Skin of body (tissue), 2 donors: ENCODE results near the gene SLC47A2. TPM values are rescaled to one million over a fixed set of nuclear protein-coding genes. Genes with fewer than 3 reads are reported as not detected.

Experiments
- DNase-seq: peaks from one replicate; lab custom pipeline; 2025; lab: John Stamatoyannopoulos, UW
- total RNA-seq: library from RNA; depleted of rRNA; stranded (reverse); fragments of >200 nt; gene quantifications from one replicate; pipeline ENCODE4 v1.2.3, GENCODE V29; 2014

SLC47A2 gene
- total RNA-seq, 1 donor from 2014 or later, result 0.39 TPM

- peak; percentile 58 for DNase-seq
Observed at GRCh38 chr17:19728084-19728495, 11.7 kb upstream of the SLC47A2 start.

- peak; percentile 94 for DNase-seq
Observed at GRCh38 chr17:19727501-19728078, 11.2 kb upstream of the SLC47A2 start.

DNA sequence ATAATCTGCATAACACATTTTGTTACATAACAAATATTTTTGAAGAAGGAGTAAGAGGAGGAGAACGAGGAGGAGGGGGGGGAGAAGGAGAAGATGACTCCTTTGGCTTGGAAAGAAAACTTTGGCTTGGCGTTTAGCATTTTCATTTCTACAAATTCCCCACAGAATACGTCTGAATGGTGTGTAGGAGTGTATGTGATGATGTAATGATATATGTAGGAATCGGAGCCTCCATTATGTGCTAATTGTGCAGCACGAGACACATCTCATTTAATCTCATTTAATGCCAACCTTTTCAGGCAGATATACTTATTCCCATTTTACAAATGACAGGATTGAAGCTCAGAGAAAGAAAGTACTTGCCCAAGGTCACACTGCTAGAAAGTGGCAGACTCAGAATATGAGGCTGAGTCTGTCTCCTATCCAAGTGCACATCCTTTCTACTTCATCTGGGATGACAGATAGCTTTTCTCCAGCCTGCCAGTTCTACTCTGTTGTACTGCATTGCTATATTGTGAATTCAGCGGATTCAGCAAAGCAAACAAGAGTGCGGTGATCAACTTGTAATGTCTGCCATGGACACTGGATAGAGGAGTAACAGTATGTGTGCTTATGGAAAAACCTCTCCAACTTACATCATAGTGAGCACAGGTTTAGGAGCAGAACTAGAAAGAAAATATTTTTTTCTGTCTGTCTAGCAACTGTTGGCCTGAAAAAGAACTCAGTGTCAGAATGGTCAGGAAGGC lies 10.4 kb upstream of the SLC47A2 start:
- DNase-seq, result peak; percentile 25

DNA sequence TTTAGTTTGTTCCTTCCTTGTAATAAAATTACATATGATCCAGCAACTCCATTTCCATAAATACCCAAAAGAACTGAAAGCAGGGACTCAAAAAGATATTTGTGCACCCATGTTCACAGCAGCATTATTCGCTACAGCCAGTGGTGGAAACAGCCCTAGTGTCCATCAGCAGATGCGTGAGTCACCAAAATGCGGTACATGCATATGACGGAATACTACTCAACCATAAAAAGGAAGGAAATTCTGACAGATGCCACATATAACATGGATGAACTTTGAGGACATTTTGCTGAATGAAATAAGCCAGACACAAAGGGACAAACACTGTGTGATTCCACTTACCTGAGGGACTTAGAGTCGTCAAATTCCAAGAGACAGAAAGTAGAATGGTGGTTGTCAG lies 9.1 kb upstream of the SLC47A2 start:
- DNase-seq, result no peak

DNA sequence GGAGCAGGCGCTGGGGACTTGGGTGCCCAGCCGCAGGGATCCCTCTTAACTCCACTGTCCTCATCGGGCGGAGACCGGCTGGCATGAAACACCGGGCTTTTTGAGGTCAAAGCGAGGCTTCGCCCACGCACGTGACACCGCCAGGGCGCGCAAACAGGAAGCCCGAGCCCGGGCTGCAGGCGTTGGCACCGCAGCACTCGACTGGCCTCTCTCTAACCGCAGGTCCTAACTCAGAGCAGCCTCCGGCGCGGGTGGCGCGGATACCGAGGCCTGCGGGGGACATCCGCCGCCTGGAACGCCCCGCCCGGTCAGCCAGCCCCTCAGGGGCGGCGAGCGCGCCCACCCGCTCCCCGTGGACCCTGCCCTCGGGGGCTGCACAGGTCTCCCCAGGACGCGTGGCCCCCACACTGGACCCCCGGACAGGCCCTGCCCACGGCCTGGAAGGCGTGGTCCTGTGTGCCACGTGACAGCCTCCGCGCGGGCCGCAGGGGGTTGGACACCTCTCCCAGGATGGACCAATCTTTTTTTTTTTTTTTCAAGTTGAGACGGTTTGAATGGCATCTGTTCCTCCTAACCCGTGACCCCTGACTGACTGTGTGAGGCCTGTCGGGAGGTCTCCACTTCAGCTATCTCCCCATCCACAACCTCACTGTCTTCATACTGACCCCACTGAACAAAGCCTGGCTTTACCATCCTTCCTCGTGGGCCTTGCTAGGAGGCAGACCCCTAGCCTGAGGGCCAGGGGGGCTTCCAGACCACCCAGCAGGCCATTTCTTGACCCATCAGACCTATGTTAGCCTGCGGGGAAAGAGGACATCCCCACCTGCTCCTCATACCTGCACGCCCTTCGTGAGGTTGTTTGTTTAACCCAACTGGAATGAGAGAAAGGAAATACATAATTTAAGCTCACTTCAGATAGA lies 8.4 kb upstream of the SLC47A2 start:
- DNase-seq, result no peak

GRCh38 chr17:19723964-19724363 lies 7.6 kb upstream of the SLC47A2 start:
- no peak for DNase-seq

- DNase-seq, result no peak
Observed at GRCh38 chr17:19720631-19721426, 4.4 kb upstream of the SLC47A2 start.

GRCh38 chr17:19720210-19720475 lies 3.8 kb upstream of the SLC47A2 start:
- no peak for DNase-seq

DNA sequence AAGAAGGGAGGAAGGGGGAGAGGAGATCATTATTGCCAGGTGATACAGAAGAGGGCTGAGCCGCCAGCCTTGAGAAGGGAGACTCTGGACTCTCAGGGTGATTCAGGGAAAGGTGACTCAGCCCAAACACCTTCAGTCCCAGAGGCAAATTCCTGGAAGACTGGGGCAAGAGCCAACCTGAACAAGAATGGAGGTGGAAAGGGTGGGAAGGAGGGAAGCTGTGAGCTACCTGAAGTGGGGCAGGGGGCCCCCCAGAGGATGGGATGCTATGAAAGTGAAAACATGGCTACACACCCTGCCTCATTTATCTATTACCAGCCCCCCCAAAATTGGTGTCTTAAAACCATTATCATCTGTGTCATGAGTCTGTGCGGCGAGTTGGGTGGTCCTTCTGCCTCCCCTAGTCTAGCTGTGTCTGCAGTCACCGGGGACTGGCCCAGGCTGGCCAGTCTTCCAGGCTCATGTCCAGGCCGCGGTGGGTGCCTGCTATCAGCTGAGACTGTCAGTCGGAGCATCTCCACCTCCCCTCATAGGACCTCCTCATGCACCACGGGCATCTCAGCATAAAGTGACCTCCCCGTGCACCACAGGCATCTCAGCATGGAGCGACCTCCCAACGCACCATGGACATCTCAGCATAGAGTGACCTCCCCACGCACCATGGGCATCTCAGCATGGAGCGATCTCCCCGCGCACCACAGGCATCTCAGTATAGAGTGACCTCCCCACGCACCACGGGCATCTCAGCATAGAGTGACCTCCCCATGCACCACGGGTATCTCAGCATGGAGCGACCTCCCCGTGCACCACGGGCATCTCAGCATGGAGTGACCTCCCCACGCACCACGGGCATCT lies 3.2 kb upstream of the SLC47A2 start:
- no peak for DNase-seq

DNA sequence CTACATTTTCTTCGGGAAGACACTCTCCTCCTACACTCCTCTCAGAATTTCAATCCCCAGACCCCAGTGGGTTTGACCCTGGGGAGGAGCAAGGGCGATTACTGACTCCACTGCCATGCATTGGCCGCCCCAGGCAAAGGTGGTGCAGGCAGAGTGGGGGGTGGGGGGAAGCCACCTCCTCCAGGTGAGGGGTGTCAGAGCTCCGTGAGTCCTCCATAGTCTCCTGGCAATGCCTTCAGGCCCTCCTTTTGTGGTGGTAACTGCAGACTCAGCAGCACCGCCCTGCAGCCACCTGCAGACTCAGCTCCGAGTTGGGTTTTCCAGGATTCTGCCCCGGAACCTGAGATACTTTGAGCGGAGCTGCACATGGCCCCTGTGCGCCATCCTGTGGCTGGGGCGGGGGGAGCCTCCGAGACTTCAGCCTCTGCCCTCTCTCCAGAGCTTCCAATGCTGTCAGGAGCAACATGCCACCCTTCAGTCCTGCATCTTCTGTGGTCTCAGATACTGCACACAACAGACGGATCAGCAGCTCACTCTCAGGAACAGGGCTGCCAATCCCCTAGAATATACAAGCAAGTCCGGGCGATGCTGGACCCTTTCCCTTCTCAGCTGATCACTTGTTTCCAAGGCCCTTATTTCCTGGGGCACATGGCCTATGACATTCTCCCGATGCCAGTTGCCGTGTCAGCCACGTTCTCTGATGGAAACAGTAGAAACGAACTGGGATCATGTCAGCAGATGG lies 2.4 kb upstream of the SLC47A2 start:
- no peak for DNase-seq

GRCh38 chr17:19718041-19718612 lies 1.7 kb upstream of the SLC47A2 start:
- no peak for DNase-seq

DNA sequence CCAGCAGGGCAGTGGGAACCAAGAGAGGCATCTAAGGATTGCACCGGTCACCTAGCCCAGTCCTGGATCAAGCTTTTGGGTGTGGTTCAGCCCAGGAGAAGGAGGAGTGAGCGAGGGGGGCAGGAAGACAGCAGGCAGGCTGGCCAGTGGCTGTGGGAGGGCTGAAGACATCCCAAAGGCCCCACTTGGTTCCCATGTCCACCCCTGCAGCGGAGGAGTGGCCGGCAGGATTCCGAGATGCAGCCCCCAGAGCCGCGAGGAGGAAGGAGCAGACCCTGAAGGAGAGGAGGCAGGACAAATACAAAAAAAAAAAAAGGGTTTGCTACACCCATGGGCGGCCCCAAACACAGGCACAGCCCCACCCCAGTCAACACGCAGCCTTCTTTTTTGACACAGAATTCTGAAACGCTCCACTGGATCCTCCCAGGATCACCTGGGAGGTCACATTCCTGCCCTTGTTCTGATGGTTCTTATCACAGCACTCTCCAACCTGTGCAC lies 1.1 kb upstream of the SLC47A2 start:
- DNase-seq, result no peak

DNA sequence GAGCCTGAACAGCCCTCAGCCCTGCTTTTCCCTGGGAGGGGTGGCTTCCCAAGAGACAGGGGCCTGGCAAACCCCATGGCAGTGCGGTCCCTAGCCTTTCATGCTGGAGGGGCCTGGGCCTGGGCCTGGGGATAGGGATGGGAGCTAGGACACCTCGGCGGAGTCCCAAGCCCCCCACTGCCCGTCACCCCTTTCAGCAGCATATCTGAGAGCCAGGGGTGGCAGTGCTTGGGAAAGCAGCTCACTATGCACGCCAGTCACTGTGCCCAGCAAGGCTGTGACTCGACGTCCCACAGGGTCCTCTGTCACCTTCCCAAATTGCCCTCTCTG lies 612 bp upstream of the SLC47A2 start:
- no peak for DNase-seq

DNA sequence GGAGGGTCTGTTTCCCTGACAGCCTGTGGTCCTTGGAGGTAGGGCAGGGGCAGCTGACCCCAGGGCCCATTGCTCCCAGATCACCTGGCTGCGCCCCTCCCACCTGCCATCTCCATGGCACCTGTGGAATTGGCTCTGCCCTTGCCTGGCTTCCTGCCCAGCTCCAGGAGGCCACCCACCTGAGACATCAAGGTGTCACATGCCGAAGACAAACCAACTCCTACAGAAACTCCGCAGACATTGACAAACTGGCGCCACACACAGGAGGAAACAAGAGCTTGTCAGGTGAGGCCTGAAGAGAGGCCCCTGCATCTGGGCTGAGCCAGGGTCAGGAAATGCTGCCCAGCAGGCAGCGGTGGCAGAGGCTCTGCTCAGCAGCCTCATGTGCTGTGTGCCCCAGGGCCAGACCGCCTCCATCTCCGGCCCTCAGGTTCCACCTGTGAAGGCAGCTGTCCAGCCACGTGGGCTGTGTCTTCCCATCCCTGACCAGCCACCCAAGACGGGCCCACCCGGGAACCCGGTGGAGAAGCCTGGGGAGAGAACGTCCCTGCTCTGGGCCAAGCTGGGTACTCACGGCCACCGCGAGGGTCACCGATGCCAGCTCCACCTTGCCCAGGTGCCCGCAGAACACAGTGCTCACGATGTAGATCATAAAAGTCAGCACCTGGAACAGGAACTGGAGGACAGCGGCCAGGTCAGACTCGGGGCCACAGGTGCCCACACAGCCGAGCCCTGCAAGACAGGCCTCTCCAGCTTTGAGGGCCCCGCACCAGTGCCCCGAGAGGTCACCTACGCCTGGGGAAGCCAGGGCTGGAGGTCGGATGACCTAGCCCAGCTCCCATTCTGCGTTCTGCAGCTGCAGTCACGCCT lies 1.6 kb downstream of the SLC47A2 start:
- no peak for DNase-seq

DNA sequence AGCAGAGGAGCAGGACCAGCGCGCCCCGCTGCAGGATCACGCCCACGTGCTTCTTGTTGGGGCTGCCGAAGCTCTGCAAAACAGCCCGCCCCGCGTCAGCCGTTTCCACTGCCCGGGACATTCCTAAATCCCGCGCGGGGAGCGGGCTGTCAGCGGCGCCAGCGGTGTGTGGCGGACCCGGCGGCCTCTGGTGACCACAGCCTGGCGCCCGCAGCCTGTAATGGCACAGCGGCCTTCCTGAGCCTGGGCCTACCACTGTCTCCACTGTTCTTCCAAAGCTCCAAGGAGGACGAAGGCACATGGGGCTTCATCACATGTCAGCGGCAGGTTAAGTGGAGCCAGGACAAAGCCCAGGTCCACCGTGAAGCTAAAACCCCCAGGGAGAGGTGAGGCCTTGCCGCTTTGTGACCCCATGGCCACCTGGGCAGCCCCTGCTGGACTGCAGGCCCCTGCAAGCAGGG lies 2.5 kb downstream of the SLC47A2 start:
- DNase-seq, result no peak

- no peak for DNase-seq
Observed at GRCh38 chr17:19713462-19713861, 2.9 kb downstream of the SLC47A2 start.

GRCh38 chr17:19712436-19713004 lies 3.9 kb downstream of the SLC47A2 start:
- no peak for DNase-seq

DNA sequence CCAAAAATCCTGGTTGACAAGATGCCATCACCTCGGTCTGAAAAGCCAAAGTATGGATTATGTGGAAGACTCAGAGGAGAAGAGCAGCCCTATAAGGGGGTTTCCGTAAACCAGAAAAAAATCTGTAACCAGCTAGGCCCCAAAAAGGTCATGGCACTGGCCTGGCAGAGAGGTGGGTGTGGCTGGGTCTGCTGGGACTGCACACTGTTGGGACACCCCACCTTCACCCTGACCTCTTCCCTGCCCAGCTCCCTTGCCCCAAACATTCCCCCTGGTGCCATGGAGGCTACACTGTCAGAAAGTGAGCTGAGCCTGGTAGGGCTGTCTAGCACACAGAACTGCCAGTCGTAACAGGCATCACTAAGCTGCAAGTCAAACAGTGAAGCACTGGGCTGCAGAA lies 6.5 kb downstream of the SLC47A2 start:
- DNase-seq, result no peak
